Activated T-helper 1 cell treated with Interleukin-2 at 50 U/mL for 16 hours (primary cell): ENCODE results near the gene CASP6.

Source experiments
- DNase-seq: peaks from one replicate; pipeline ENCODE4 v3.0.0-alpha.2; 2020; ENCODE audit warnings: low read depth

The CASP6 gene

GRCh38 chr4:109702950-109703663, at the start of gene CASP6:
Gene CASP6, minus strand, starts transcription at chr4:109703445. Its CDS starts 50 bp downstream, at chr4:109703395.
- peak; percentile 64 for DNase-seq

- DNase-seq = no peak
These were observed 49.3 kb upstream of the CASP6 start for GRCh38 chr4:109752525-109752924.

DNA sequence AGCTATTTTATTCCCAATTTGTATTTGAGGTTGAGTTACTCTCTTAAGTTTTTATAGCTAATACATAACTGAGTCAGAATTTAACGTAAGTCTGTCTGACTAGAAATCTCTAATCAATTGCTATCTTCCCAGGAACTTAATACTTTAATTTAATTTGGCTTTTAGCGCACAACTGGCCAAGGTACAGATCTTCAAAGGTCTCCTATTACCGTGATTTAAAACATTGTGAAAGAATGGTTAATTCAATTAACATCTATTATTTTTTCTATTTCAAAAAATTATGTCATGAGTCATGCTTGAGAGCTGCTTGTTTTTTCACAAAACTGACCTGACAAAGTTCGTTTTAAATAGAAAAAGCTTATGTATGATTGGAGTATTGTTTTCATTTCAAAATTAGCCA, 48.6 kb upstream of the CASP6 start:
- DNase-seq = no peak

- DNase-seq = no peak
These were observed 47.5 kb upstream of the CASP6 start for GRCh38 chr4:109750652-109751244.

GRCh38 chr4:109749388-109750082, 46.3 kb upstream of the CASP6 start:
- DNase-seq = no peak

DNA sequence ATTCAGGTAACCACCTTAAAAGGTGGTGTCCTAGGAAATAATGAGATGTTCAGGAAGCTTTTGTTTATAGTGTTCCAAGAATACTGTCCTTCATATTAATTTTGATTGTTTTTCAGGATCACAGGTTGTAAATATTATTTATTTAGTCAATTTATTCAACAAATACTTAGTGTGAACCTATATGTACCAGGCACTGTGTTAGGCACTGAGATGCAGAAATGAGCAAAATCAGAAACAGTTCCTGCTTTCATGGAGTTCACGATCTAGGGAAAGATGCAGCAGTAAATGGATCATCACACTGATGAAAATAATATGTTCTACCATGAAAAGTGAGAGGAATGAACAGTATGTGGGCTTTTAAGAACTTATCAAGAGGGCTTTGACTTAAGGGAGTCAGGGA, 44.9 kb upstream of the CASP6 start:
- DNase-seq = no peak

- DNase-seq = no peak
These were observed 43.5 kb upstream of the CASP6 start for GRCh38 chr4:109746728-109747127.

DNA sequence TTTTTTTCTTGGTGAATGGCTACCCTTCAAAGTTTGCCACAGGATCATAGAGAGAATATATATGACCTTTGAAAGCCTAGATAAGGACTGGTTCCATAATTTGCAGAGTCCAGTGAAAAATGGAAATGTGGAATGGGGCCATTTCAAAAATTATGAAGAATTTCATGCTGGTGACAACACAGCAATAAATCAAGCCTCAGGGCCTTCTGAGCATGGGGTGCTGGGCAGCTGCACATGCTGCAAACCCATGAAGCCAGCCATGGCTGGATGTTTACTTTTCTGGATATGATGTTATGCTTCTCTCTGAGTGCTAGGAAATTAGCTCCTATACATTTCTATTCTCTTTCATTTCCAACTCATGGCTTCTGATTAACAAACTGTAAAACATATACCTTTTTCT, 42.6 kb upstream of the CASP6 start:
- DNase-seq = no peak

- DNase-seq = no peak
These were observed 36.3 kb upstream of the CASP6 start for GRCh38 chr4:109739547-109739946.

GRCh38 chr4:109738104-109738872, 35.0 kb upstream of the CASP6 start:
- DNase-seq = no peak

DNA sequence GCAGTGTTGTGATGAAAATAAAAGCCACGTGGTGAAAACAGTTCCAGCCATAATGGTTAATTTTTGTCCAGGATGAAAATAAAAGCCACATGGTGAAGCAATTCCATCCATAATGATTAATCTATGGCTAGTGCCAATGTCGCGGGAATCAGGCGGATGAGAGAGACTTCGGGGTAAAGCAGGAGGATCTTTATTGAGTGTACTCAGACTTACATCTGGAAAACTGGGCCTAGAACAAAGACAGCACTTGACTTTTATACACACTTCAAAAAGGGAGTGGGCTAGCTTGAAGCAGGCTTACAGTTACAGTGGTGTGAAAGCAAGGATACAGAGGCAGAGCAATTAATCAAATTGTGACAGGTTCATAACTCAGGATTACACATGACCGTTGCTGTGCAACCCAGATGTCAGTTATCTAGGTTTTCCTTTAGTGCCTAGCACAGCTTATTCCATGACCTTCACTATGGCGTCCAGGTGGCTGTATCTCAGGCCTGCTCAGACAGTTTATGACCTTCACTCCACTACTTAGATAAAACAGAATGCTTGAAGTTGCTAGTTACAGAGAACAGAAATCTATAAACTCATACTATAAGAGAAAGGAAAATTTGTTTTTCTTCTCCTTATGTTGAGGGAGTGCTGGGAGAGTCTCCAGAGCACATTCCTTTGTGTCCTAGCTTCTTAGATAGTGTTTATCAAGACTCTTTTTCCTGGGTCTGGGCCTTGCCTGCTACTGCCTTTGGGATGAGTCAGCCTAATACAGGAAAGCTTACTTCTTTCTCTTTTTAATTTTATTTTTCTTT, 32.5 kb upstream of the CASP6 start:
- no peak for DNase-seq

DNA sequence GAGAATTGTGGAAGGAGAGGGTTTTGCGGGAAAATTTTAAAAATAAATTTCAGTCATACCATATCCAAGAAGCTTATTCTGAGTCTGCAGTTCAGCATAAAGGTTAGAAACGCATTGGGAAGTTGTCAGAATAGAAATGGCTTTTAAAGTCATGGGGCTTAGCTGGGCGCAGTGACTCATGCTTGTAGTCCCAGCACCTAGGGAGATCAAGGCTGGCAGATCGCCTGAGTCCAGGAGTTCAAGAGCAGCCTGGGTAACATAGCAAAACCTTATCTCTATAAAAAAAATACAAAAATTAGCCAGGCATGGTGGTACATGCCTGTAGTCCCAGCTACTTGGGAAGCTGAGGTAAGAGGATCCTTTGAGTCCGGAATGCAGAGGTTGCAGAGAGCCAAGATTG, 30.5 kb upstream of the CASP6 start:
- no peak for DNase-seq

DNA sequence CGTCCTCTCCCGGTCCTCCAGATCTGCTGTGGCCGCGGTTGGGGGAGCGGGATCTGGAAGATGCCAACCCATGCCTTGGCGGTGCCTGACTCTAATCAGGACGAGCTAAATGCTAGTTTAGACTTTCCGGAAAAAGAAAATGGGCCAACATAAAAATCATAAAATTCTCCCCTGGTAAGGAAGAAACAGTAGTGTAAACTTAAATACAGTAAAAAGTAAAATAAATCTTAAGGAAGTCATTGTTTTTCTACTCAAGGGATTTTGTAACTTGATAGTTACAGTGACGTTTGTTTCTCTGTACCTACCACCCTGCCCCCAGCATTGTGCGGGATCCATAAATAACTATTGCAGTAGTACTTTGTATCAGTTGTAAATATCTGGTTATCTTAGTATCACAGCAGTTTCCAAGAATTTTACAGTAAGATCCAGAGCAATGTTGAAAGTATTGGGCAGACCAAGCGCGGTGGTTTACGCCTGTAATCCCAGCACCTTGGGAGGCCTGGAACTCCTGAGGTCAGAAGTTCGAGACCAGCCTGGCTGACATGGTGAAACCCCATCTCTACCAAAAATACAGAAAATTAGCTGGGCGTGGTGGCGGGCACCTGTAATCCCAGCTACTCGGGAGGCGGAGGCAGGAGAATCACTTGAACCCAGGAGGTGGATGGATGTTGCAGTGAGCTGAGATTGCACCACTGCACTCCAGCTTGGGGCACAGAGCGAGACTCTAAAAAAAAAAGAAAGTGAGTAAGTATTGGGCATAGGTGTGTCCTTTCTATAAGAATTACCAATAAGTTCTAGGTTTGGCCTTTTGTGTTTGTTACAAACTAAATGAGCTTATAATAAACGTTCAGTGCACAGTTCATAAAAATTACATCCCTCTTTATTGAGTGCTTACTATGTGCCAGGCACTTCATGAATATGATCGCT, 27.6 kb upstream of the CASP6 start:
- DNase-seq = no peak

DNA sequence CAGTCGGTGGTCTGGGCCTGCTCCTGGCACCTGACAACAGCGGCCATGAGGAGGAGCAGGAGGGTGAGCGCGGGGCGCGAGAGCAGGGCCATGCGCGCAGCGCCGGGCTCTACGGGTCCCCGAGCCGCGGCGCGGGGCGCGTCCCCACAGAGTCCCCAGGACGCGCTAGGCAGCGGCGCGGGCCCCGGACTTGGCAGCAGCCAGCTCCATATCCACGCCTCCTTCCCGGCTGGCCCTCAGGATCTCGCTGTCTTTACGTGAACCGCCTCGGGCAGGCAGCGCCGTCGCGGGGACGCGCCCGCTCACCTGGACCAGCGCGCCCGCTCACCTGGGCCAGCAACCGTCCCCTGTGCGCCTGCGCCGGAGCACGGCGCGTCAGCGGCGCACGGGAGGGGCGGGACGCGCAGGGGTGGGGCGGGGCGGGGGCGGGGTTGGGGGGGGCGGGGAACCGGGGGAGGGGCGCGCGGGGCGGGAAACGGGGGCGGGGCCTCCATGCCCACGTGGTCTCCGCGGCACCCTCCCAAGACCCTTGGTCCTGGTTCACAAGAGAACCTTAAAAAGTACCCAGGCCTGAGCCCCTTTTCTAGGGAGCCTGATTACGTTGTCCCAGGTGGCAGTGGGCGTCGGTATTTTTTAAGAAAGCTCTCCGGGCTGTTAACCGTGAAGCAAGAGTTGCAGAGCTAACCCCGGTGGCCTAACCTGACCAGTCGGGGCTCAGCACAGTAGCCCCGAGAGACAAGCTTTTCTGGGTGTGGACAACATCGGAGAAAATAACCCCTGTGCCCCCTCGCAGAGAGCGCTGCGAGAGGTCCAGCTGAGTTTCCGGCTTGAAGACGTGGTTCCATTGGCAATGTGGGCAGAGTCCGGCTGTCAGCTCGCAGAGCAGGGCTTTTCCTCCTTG, 26.7 kb upstream of the CASP6 start, which contains the start of gene PLA2G12A:
Gene PLA2G12A, minus strand, starts transcription at position 353 of the 901 bp plus-strand sequence. Its CDS starts 261 bp downstream, at position 92.
- peak; percentile 78 for DNase-seq

GRCh38 chr4:109729117-109729717, 26.0 kb upstream of the CASP6 start:
- DNase-seq = no peak

DNA sequence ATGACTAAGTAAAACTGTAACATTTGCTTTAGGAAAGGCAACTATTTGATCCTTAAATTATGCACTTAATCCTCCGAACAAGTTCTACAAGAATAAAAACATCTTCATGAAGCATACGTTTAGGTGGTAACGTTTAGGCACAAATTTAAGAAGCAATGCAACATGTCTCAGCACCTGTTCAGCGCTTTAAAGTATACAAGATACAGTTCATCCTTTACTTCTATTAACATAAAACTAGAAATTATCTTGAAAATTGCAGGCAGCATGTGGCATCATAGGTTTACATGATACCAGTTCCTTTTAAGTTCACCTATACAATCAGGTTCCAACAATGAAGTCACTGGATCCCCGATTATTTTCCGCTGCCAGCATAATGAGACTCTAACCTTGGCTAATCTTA, 25.1 kb upstream of the CASP6 start:
- no peak for DNase-seq

GRCh38 chr4:109723110-109723509, 19.9 kb upstream of the CASP6 start:
- no peak for DNase-seq

DNA sequence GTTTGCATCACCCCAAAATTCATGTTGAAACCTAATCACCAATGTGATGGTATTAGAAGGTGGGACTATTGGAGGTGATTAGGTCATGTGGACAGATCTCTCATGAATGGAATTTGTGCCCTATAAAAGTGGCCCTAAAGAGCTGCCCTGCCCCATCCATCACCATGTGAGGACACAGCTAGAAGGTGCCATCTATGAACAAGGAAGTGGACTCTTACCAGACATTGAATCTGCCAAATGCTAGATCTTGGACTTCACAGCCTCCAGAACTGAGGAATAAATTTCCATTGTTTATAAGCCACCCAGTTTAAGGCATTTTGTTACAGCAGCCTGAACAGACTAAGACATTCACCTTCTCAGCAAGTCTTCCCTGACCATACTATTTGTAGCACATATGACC, 19.1 kb upstream of the CASP6 start:
- no peak for DNase-seq

GRCh38 chr4:109721033-109721432, 17.8 kb upstream of the CASP6 start:
- no peak for DNase-seq
